ENCODE data around the gene ADCY3.

The ADCY3 gene

GRCh38 chr2:24924732-24925131, 4.7 kb upstream of the ADCY3 start:
- no peak for DNase-seq

DNA sequence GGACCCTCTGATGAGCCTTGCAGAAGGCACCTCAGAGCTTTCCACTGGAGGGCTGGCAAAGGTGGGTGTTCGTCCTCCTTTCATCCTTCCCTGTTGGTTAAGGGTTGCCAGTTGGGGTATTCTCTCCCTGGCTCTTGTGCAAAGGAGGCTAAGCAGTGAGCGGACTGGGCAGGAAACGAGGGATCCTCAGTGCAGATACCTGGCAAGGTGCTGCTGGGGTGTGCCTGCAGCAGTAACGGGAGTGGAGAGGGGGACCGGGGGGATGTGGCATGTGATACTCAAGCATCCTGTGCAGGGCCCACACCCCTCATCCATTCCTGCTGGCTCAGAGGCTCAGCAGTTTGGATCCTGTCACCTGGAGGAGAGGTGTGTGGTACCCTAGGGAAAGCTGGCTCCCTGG, 4.2 kb upstream of the ADCY3 start:
- DNase-seq = no peak

DNA sequence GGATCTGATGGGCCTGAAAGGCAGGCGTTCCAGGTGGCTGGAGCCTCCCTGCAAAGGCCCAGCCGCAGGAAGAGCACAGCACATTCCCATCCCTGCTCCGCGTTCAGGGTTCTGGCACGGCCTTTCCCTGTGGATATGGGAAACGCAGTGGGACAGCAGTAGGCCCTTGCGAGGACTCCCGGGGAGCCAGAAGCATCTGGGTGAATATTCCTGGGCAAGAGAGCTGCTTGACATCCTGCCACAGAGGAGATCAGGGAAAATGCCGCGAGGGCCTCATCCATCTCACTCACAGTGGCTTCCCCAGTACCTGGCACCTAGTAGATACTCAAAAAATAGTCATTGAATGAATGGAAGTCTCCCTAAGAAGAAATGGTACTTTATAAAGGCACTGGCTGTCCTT, 3.1 kb upstream of the ADCY3 start:
- DNase-seq = no peak

DNA sequence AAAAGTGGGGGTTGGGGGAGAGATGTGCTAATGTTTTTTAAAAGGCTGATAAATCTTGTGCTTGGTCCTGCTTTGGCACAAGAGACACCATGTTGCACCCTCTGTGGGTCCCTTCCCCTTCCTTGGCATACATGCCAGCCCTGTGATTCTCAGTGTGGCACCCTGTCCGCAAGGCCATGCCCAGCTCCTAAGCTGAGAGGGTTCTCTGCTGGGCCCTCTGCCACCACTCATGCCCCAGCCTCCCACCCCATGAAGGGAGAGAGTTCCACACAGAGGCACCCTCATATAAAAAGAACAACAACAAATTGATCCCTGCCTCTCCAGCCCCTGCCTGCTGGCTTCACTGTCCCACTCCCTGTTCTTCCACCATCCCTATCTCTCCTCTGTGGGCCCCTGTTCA, 2.5 kb upstream of the ADCY3 start:
- no peak for DNase-seq

- DNase-seq = no peak
These were observed 888 bp upstream of the ADCY3 start for GRCh38 chr2:24920809-24921441.

GRCh38 chr2:24919506-24920097, 435 bp downstream of the ADCY3 start:
- DNase-seq = peak; percentile 14 to 34

DNA sequence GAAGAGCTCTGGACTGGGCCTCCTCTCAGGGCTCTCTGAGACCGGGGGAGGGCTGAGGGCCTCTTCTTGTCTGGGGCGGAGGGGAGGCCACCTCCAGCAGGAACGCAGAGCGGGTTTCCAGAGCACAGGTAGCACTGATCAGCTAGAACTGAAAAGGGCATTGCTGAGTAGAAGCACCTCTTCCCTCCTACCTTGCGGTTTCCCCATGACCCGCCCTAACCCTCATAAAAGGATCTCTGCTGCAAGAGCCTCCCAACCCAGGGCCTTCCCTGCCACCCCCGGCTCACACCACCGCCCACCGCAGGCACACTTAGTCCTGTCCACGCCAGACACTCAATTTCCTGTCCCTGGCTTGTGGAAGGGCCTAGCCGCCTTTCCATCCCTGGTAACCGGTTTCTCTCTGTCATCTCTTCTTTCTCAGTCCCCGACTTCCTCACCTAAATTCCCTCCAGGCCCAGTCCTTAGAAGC, 966 bp downstream of the ADCY3 start:
- DNase-seq = peak; percentile 36 to 53

DNA sequence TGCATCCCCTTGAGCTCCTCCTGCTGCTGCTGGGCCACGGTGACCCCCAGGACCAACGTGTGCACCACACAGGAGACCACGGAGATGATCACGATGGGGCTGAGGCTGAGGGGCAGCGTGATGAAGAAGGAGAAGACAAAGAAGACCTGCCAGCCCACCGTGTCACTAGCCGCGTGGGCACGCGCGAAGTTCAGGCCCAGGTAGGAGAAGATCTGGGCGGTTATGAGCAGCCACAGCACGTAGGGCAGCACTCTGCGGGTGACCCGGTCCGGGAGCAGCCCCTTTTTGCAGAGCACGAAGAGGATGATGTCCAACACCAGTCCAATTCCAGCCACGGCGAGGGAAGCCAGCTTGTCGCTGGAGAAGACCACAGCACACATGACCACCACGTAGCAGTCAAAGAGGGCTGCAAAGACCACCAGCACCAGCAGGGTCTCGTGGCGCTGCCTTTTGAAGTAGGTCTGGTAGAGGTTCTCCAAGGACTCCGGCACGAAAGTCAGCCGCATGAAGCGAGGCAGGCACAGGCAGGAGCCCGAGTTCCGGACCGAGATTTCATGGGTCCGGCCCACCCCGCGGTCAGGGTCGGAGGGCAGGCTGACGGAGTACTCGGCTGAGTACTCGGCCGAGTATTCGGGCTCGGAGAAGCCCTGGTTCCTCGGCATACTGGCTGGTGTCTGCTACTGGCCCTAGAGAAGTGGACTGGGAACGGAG, 1.6 kb downstream of the ADCY3 start:
- no peak for DNase-seq

DNA sequence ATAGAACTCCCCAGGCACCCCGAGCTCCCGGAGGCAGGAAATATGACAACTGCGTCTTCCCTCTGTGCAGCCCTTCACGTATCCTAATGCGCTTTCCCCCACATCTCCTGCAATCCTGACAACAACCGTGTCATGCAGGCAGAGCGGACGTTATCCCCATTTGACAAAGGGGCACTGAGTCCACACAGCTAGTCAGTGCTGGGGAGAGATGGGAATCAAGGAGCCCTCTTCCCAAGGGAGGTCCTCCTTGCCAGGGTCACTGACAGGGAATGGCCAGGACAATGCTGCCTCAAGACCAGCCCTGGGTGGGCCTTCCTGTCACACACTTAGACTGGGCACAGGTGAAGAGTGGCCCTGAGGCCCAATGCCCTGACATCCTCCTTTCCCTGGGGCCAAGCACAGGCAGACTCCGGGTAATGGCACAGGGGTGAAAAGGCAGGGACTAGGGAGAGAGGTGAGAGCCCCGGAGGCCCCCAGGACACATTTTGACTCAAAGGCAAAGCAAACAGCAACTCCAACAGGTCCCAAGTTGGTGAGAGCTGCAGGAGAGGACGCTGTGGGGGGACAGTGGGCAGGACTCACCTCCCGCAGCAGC, 2.2 kb downstream of the ADCY3 start:
- DNase-seq = no peak

DNA sequence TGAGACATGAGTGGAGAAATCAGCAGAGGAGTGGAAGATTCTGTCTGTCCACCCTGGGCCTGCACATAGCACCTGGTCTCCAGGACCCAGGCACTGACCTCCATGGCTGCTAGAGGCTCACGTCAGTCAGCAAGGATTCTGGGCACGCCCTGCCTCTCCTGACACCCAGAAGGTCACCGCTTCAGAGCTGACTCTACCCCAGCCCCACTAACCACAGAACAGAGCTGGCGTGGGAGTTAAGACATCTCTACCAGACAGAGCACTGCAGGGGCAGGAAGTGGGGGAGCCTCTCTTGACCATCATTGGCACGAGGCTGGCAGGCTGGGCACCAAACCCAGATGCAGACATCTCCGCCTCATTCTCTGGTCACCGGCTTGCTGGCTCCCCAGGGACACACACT, 3.0 kb downstream of the ADCY3 start:
- DNase-seq = no peak

- DNase-seq = no peak
These were observed 4.2 kb downstream of the ADCY3 start for GRCh38 chr2:24915796-24916195.

- no peak for DNase-seq
These were observed 4.9 kb downstream of the ADCY3 start for GRCh38 chr2:24915175-24915574.

GRCh38 chr2:24914713-24915112, 5.3 kb downstream of the ADCY3 start:
- DNase-seq = no peak

DNA sequence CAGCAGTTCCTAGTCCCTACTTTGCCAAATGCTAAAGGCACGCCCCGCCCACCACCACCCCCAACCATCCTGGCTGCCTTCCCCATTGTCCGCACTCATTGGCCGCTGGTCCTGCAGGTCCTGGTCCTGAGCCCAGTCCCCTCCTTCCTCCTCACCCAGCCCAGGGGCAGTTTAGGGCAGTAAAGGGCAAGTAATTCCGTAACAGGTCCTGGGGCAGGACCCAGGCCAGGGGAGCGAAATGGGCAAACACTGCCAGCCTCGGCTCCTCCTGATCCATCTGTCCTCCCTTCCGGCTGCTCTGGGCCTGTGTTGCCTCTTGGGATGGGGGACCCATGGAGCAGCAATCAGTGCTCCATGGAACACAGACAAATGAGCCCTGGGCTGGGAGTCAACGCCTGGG, 6.1 kb downstream of the ADCY3 start:
- DNase-seq = no peak

GRCh38 chr2:24912986-24913385, 7.1 kb downstream of the ADCY3 start:
- no peak for DNase-seq

GRCh38 chr2:24912523-24912922, 7.5 kb downstream of the ADCY3 start:
- DNase-seq = no peak

- DNase-seq = no peak
These were observed 9.8 kb downstream of the ADCY3 start for GRCh38 chr2:24910245-24910644.

GRCh38 chr2:24909555-24910177, 10.4 kb downstream of the ADCY3 start:
- no peak for DNase-seq

DNA sequence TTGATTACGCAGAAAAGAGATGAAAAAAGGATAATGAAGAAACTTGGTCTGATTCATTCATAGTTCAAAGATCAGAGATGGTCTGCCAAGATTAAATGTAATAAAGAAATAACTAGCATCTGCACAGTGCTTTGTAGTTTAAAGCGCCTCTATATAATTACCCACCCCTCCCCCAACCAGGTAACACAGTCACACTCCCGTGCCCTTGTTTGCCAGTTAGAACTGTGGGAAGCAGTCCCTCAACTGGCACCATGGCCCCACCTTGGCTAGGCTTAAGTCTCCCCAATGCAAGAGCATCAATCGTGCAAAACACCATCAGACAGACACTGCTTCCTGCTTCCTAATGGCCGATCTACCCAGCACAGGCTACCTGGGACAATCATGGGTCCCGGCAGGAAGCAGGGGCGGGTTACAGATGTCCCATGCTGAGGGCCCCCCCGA, 11.6 kb downstream of the ADCY3 start:
- DNase-seq = no peak

DNA sequence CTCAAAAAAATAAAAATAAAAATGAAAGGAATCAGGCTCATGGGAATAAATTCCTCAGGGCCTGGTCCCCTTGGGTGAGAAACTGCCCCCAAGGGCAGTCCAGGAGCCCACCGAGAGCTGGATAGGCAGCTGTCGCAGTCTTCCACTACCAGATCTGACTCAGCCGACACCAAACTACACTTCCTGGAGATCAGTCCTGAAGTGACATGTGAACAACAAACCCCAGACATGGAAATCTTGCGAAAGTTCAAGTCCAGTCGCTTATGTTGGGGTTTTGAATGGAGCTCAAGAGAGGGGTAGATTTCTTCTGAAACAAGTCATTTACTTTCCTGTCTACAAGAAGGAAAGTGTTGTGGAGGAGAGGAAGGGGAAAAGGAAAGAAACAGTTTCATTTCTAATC, 12.9 kb downstream of the ADCY3 start:
- DNase-seq = no peak

GRCh38 chr2:24906466-24906865, 13.6 kb downstream of the ADCY3 start:
- no peak for DNase-seq

- no peak for DNase-seq
These were observed 16.6 kb downstream of the ADCY3 start for GRCh38 chr2:24903161-24904103.

All from stimulated activated CD4-positive, alpha-beta T cell treated with anti-CD3 and anti-CD28 coated beads, Interleukin-4, amount 100 ng/mL, for 4 hours (primary cell).